Measurements from ENCODE around the gene BAG5.

The BAG5 gene

DNA sequence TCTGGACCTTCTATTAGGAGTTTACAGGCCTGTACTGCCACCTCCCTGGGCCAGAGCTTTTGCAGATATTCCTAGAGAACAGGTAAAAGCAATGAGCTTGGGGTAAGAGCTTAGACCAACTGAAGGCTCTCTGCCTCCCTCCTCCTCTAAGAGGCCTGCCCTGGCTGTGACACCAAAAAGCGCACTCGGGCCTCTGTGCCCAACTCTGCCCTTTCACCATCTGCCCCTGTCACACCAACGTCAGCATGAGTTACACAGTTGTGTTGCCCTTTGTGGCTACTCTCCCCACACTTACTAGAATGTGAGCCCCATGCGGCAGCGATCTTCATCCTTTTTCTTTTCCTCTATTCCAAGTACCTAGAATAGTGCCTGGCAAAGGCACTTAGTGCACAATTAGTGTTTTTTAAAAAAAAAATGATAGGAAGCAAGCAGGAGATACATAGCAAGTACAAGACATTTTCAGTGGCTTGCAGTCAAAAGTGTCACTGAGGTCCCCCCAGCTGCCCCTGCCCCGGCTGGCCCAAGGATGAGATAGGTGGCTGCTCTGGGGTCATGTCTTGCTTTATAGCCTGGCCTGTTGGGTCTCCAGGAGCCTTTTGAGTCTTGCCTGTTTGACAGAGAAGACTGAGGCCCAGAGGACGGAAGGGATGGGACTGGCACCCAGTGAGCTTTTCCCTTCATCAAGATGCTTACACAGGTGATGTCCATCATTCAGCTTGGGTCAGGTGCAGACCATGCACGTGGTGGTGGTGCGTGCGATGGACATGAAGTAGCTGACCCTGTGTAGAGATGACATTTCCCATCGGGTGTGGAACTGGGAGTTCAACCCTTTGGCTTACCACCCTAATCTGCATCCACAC lies 52.4 kb downstream of the BAG5 start:
- no peak for TF ChIP-seq GATA3 (IDR thresholded peaks at IDR 0.05; ENCODE audit: low read depth, low read length)
- TF ChIP-seq GATA2 (IDR thresholded peaks at IDR 0.05; ENCODE audit: low read depth, low read length) = no peak

DNA sequence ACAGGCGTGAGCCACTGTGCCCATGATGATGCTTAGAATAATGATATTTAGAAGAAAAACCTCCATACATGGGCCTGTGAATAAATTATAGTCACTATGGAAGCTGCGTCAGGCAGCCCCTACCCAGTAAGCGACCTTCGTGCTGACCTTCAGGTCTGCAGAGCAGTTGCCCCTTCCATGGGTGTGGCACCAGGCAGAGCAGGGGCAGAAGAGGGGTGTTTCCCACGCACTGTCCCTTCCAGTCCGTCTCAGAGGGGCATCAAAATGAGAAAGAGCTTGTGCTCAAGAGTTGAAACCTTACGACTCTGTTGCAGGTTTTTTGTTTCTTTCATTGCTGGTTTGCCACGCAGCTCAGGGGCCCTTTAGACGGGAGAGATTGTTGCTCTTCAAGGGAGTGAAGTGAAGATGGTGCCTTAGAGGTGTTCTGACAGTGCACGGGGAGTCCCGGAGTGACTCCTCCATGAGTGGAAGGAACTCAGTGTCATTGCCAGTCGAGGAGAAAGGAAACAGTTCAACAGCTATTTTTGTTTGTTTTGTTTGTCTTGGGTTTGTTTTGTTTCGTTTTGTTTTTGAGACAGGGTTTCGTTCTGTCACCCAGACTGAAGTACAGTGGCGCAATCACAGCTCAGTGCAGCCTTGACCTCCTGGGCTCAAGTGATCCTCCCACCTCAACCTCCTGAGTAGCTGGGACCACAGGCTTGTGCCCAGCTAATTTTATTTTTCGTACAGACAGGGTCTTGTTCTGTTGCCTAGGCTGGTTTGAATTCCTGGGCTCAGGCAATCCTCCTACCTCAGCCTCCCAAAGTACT lies 53.7 kb downstream of the BAG5 start:
- no peak for TF ChIP-seq GATA2 (IDR thresholded peaks at IDR 0.05; ENCODE audit: low read depth, low read length)
- no peak for TF ChIP-seq GATA3 (IDR thresholded peaks at IDR 0.05; ENCODE audit: low read depth, low read length)

DNA sequence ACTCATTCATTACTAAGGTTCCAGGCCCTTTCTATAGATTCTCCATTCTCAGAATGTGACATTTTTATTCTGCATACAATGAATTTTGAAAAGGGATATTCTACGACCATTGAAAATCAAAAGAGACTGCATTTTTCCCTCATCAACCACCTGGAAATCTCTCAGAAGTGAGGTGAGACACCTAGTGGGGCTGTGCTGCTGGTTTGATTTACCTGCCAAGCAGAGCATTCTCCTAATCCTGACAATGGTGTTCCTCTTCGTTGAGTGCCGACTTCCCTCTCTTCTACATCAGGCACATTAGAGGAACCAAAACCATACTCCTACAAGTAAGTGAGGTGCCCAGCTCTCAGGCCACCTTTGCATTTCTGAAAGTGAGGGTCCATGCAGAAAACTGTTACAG lies 54.7 kb downstream of the BAG5 start:
- TF ChIP-seq GATA2 (IDR thresholded peaks at IDR 0.05; ENCODE audit: low read depth, low read length) = no peak

Measured in SH-SY5Y (cell line).